ENCODE data around the gene OSER1.

Gene OSER1

DNA sequence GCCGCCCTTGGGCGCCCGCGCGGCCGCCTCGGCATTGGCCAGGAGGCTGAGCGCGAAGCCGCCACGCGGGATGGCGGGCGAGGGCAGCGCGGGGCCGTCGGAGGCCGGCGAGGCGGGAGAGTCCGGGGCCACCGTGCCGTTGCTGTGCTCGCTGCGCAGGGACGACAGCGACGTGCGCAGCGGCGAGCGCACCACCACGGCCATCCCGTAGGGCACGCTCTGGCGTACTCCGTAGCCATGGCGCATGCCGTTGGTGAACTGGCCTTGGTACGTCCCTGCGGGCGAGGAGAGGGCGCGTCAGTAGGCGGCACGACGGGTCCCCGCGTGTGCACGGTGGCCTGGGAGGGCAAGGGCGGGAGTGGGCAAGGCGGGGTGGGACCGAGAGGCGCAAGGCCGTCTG is 50.4 kb downstream of the OSER1 start:
- no peak overlapping the region for H3K4me2 ChIP-seq (ENCODE audit: low read length)
- no peak overlapping the region for H2AFZ ChIP-seq
- H3K27me3 ChIP-seq (ENCODE audit: control insufficient read depth, insufficient read depth, low read length), result no peaks in the 10 kb centered on the region
- H3K4me3 ChIP-seq (ENCODE audit: low read depth, low read length), result no peak overlapping the region
- no peak overlapping the region for H3K9ac ChIP-seq
- H3K79me2 ChIP-seq, result no peaks in the 10 kb centered on the region
- TF ChIP-seq, protein P1, sequence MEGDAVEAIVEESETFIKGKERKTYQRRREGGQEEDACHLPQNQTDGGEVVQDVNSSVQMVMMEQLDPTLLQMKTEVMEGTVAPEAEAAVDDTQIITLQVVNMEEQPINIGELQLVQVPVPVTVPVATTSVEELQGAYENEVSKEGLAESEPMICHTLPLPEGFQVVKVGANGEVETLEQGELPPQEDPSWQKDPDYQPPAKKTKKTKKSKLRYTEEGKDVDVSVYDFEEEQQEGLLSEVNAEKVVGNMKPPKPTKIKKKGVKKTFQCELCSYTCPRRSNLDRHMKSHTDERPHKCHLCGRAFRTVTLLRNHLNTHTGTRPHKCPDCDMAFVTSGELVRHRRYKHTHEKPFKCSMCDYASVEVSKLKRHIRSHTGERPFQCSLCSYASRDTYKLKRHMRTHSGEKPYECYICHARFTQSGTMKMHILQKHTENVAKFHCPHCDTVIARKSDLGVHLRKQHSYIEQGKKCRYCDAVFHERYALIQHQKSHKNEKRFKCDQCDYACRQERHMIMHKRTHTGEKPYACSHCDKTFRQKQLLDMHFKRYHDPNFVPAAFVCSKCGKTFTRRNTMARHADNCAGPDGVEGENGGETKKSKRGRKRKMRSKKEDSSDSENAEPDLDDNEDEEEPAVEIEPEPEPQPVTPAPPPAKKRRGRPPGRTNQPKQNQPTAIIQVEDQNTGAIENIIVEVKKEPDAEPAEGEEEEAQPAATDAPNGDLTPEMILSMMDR (IDR thresholded peaks at IDR 0.05), result no peak
- no peaks in the 10 kb centered on the region for H3K4me1 ChIP-seq
- no peak overlapping the region for H3K27ac ChIP-seq
- no peaks in the 10 kb centered on the region for H3K36me3 ChIP-seq (ENCODE audit: control insufficient read depth, insufficient read depth, low read length)
- H3K9me3 ChIP-seq (ENCODE audit: control insufficient read depth, low read length), result no peaks in the 10 kb centered on the region

DNA sequence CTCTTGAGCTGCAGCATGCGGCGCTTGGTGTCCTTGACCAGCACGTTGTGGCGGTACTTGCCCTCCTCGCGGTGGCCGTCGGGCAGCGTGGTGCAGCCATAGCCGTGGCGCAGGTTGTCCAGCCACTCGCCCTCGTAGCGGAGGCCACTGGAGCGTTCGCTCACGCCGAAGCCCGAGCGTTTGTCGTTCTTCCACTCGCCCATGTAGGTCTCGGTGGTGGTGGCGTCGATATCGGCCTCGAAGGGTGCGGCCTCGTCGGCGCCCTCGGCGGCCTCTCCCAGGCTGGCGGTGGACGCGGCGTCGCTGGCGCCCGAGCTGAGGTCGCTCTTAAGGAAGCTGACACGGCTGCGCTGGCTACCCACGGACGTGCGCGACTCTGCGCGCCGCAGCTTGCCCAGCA is 50.9 kb downstream of the OSER1 start:
- Histone ChIP-seq H3K4me3 (ENCODE audit: low read depth, low read length) (no peak overlapping the region), H3K9ac (no peak overlapping the region), H3K4me1 (no peaks in the 10 kb centered on the region), H3K79me2 (no peaks in the 10 kb centered on the region), H3K36me3 (ENCODE audit: control insufficient read depth, insufficient read depth, low read length) (no peaks in the 10 kb centered on the region), H2AFZ (no peak overlapping the region), H3K4me2 (ENCODE audit: low read length) (no peak overlapping the region), H3K27ac (no peak overlapping the region), H3K27me3 (ENCODE audit: control insufficient read depth, insufficient read depth, low read length) (no peaks in the 10 kb centered on the region), H3K9me3 (ENCODE audit: control insufficient read depth, low read length) (no peaks in the 10 kb centered on the region)
- TF ChIP-seq, protein P1 (IDR thresholded peaks at IDR 0.05), result no peak

DNA sequence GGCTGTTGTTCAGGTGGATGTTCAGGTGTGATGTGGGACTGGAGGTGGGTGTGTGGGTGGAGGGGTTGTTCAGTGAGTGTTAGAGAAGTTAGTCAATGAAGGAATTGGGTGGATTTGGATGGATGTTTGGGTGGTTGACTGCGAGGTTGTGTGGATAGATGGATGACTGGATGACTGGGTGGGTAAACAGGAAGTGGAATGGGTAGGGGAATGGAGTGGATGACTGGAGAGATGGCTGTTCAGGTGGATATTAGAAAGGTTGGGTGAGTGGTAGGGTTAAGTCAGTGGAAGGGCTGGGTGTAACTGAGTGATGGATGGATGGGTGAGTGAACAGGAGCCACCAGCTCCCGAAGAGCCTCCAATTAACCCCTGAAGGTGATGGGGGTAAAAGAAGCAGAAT is 51.4 kb downstream of the OSER1 start:
- Histone ChIP-seq H3K4me1 (no peaks in the 10 kb centered on the region), H3K4me2 (ENCODE audit: low read length) (no peak overlapping the region), H3K9me3 (ENCODE audit: control insufficient read depth, low read length) (no peaks in the 10 kb centered on the region), H2AFZ (no peak overlapping the region), H3K4me3 (ENCODE audit: low read depth, low read length) (no peak overlapping the region), H3K36me3 (ENCODE audit: control insufficient read depth, insufficient read depth, low read length) (no peaks in the 10 kb centered on the region), H3K27me3 (ENCODE audit: control insufficient read depth, insufficient read depth, low read length) (no peaks in the 10 kb centered on the region), H3K27ac (no peak overlapping the region), H3K9ac (no peak overlapping the region), H3K79me2 (no peaks in the 10 kb centered on the region)
- TF ChIP-seq, protein P1 (IDR thresholded peaks at IDR 0.05), result no peak

DNA sequence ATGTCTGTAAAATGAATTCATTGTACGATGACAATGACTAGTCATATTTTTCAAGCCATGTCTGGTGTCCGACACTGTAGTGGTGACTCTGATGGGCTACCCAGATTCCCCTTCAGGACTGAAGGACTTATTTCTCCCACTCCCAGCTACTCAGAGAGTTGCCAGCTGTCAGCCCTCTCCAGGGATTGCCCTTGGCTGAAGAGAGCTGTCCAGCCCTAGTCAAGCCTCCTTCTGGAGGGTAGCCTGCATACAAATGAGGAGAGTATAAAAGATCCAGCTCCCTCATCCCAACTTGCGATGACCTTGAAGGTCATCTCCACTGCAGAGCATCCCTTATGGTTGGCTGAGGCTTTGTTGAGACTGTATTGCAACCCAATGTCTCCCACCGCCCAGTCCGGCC is 53.5 kb downstream of the OSER1 start:
- no peaks in the 10 kb centered on the region for H3K9me3 ChIP-seq (ENCODE audit: control insufficient read depth, low read length)
- no peak overlapping the region for H3K9ac ChIP-seq
- H3K27ac ChIP-seq, result no peak overlapping the region
- H3K36me3 ChIP-seq (ENCODE audit: control insufficient read depth, insufficient read depth, low read length), result no peaks in the 10 kb centered on the region
- TF ChIP-seq, protein P1 (IDR thresholded peaks at IDR 0.05), result no peak
- no peaks in the 10 kb centered on the region for H3K79me2 ChIP-seq
- no peaks in the 10 kb centered on the region for H3K4me1 ChIP-seq
- no peak overlapping the region for H3K4me2 ChIP-seq (ENCODE audit: low read length)
- no peaks in the 10 kb centered on the region for H3K27me3 ChIP-seq (ENCODE audit: control insufficient read depth, insufficient read depth, low read length)
- H3K4me3 ChIP-seq (ENCODE audit: low read depth, low read length), result no peak overlapping the region
- H2AFZ ChIP-seq, result no peak overlapping the region

DNA sequence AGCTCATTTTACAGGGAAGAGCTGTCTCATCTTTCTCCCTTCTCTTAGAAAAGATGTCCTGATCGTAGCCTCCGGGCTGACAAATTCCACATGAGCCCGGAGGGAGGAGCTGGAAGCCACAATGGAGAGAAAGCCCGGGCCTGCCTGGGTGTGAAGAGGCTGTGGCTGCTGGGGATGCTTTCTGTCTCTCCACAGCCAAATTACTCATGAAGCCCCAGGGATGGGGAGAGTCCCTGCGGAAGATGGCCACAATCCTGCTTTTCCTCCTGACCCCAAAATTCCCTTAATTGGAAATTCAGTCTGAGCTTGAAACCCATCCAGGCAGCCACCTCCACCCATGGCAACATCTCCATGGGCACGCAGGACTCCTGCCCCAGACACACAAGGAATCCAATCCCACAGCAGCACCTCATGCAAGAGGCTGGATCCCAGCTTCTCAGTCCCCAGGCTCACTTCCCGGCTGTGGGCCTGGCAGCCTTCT is 56.0 kb downstream of the OSER1 start:
- H3K27me3 ChIP-seq (ENCODE audit: control insufficient read depth, insufficient read depth, low read length), result no peaks in the 10 kb centered on the region
- H2AFZ ChIP-seq, result no peak overlapping the region
- no peaks in the 10 kb centered on the region for H3K9me3 ChIP-seq (ENCODE audit: control insufficient read depth, low read length)
- H3K27ac ChIP-seq, result no peak overlapping the region
- H3K36me3 ChIP-seq (ENCODE audit: control insufficient read depth, insufficient read depth, low read length), result no peaks in the 10 kb centered on the region
- no peak overlapping the region for H3K9ac ChIP-seq
- TF ChIP-seq, protein P1 (IDR thresholded peaks at IDR 0.05), result no peak
- no peak overlapping the region for H3K4me3 ChIP-seq (ENCODE audit: low read depth, low read length)
- no peaks in the 10 kb centered on the region for H3K4me1 ChIP-seq
- H3K4me2 ChIP-seq (ENCODE audit: low read length), result no peak overlapping the region
- no peaks in the 10 kb centered on the region for H3K79me2 ChIP-seq
